ENCODE measurements around the gene NQO2.

NQO2 gene

GRCh38 chr6:2984738-2985406 lies 14.8 kb upstream of the NQO2 start:
- TF ChIP-seq CEBPB (IDR thresholded peaks at IDR 0.05) = no peak
- TF ChIP-seq, protein P1, sequence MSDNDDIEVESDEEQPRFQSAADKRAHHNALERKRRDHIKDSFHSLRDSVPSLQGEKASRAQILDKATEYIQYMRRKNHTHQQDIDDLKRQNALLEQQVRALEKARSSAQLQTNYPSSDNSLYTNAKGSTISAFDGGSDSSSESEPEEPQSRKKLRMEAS (IDR thresholded peaks at IDR 0.05) = no peak
- TF ChIP-seq ZBTB7A (IDR thresholded peaks at IDR 0.05; ENCODE audit: low read depth) = no peak
- no peak for TF ChIP-seq EP300 (IDR thresholded peaks at IDR 0.05; ENCODE audit: borderline replicate concordance)
- no peak for TF ChIP-seq TCF12 (IDR thresholded peaks at IDR 0.05; ENCODE audit: low read depth)
- no peak for TF ChIP-seq TEAD4 (IDR thresholded peaks at IDR 0.05)
- TF ChIP-seq NFIC (IDR thresholded peaks at IDR 0.05) = no peak
- TF ChIP-seq USF1 (IDR thresholded peaks at IDR 0.05) = no peak
- no peak for TF ChIP-seq RAD21 (IDR thresholded peaks at IDR 0.05; ENCODE audit: low read depth)
- TF ChIP-seq TAF1 (IDR thresholded peaks at IDR 0.05; ENCODE audit: low read depth) = no peak
- no peak for TF ChIP-seq YY1 (IDR thresholded peaks at IDR 0.05; ENCODE audit: low read depth)

DNA sequence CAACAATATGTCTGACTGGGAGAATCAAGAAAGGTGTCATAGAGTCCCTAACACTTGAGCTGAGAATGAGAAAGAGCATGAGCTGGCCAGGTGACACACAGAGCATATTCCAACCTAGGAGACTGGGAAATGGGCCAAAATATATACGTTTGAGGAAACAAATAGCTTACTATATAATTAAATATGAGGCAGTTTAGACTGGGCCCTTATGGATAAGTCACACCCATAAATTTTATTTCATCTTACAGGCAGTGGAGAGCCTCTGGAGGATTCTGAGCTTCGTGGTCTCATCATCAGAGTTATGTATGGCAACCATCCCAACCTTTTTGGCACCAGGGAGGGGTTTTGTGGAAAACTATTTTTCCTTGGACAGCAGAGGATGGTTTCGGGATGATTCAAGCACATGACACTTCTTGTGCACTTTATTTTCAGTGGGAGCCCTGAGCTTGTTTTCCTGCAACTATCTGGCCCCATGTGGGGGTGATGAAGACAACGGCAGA lies 12.9 kb upstream of the NQO2 start:
- TF ChIP-seq FOXM1 (IDR thresholded peaks at IDR 0.05; ENCODE audit: borderline replicate concordance, low read depth) = no peak
- no peak for TF ChIP-seq EGR1 (IDR thresholded peaks at IDR 0.05)
- no peak for TF ChIP-seq RAD21 (IDR thresholded peaks at IDR 0.05; ENCODE audit: low read depth)
- TF ChIP-seq, protein P1 (IDR thresholded peaks at IDR 0.05) = no peak
- TF ChIP-seq ZBTB7A (IDR thresholded peaks at IDR 0.05; ENCODE audit: low read depth) = no peak
- TF ChIP-seq TAF1 (IDR thresholded peaks at IDR 0.05; ENCODE audit: low read depth) = no peak
- no peak for TF ChIP-seq TCF12 (IDR thresholded peaks at IDR 0.05; ENCODE audit: low read depth)
- no peak for TF ChIP-seq USF1 (IDR thresholded peaks at IDR 0.05)
- no peak for TF ChIP-seq YY1 (IDR thresholded peaks at IDR 0.05; ENCODE audit: low read depth)
- no peak for TF ChIP-seq CREB1 (IDR thresholded peaks at IDR 0.05; ENCODE audit: low read depth)
- TF ChIP-seq, protein P2, sequence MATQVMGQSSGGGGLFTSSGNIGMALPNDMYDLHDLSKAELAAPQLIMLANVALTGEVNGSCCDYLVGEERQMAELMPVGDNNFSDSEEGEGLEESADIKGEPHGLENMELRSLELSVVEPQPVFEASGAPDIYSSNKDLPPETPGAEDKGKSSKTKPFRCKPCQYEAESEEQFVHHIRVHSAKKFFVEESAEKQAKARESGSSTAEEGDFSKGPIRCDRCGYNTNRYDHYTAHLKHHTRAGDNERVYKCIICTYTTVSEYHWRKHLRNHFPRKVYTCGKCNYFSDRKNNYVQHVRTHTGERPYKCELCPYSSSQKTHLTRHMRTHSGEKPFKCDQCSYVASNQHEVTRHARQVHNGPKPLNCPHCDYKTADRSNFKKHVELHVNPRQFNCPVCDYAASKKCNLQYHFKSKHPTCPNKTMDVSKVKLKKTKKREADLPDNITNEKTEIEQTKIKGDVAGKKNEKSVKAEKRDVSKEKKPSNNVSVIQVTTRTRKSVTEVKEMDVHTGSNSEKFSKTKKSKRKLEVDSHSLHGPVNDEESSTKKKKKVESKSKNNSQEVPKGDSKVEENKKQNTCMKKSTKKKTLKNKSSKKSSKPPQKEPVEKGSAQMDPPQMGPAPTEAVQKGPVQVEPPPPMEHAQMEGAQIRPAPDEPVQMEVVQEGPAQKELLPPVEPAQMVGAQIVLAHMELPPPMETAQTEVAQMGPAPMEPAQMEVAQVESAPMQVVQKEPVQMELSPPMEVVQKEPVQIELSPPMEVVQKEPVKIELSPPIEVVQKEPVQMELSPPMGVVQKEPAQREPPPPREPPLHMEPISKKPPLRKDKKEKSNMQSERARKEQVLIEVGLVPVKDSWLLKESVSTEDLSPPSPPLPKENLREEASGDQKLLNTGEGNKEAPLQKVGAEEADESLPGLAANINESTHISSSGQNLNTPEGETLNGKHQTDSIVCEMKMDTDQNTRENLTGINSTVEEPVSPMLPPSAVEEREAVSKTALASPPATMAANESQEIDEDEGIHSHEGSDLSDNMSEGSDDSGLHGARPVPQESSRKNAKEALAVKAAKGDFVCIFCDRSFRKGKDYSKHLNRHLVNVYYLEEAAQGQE (IDR thresholded peaks at IDR 0.05; ENCODE audit: low read depth) = no peak

GRCh38 chr6:2988094-2988425 lies 11.6 kb upstream of the NQO2 start:
- no peak for TF ChIP-seq CEBPB (IDR thresholded peaks at IDR 0.05)
- no peak for TF ChIP-seq TCF12 (IDR thresholded peaks at IDR 0.05; ENCODE audit: low read depth)
- no peak for TF ChIP-seq TEAD4 (IDR thresholded peaks at IDR 0.05)
- TF ChIP-seq USF1 (IDR thresholded peaks at IDR 0.05) = no peak
- no peak for TF ChIP-seq EGR1 (IDR thresholded peaks at IDR 0.05)
- TF ChIP-seq ZBTB7A (IDR thresholded peaks at IDR 0.05; ENCODE audit: low read depth) = no peak
- TF ChIP-seq CREB1 (IDR thresholded peaks at IDR 0.05; ENCODE audit: low read depth) = no peak

DNA sequence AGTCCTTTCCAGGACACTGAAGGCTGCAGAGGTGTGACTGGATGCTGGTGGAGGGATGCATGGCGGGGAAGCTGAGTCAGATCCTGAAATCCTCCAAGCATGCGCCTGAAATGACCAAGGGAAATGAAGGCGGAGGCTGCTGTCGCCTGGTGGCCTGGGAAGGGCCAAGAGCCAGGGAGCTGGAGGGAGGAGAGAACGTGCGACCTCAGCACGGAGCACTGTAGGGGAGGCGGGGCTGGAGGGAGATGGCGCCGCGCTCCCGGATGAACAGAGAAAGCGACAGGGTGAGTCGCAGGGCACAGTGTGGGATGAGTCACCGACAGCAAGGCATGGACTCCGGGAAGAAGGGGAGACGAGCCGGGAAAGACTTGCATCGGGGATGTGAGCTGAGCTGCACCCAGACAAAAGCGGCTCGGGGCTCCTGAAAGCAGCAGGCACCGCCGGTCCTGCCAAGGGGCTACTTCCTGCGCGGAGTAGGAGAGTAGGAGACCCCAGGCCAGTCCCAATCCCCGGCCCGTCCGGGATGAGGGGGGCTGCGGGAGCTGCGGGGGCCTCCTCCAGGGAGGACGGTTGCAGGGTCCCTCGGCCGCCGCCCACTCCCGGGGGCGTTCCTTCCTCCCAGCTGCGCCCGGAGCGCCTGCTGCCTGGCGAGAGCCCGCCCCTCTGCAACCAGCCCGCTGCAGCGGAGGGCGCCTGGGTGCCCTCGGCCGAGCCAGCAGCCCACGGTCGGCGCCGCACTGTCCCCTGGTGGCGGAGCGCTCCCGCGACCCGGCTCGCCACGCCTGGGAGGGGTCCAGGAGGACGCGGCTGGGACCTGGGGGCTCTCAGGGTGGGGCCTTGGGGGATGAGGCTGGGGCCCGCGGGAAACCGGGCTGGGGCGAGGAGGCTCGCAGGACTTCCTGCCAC lies 11.0 kb upstream of the NQO2 start:
- TF ChIP-seq EP300 (IDR thresholded peaks at IDR 0.05; ENCODE audit: borderline replicate concordance) (no peak), TEAD4 (IDR thresholded peaks at IDR 0.05) (peak; percentile 28; the same call in 1 of the 2 replicates), NFIC (IDR thresholded peaks at IDR 0.05) (0 out of 2 replicates have a peak, but pooled peaks have one; percentile 5), TCF12 (IDR thresholded peaks at IDR 0.05; ENCODE audit: low read depth) (0 out of 2 replicates have a peak, but pooled peaks have one; percentile 51), ZBTB7A (IDR thresholded peaks at IDR 0.05; ENCODE audit: low read depth) (peak; percentile 97), FOXM1 (IDR thresholded peaks at IDR 0.05; ENCODE audit: borderline replicate concordance, low read depth) (no peak), USF1 (IDR thresholded peaks at IDR 0.05) (no peak), YY1 (IDR thresholded peaks at IDR 0.05; ENCODE audit: low read depth) (peak; percentile 77; the same call in 1 of the 2 replicates), TAF1 (IDR thresholded peaks at IDR 0.05; ENCODE audit: low read depth) (peak; percentile 62), RAD21 (IDR thresholded peaks at IDR 0.05; ENCODE audit: low read depth) (peak; percentile 58; the same call in 1 of the 2 replicates), CREB1 (IDR thresholded peaks at IDR 0.05; ENCODE audit: low read depth) (no peak), EGR1 (IDR thresholded peaks at IDR 0.05) (peak; percentile 71), CEBPB (IDR thresholded peaks at IDR 0.05) (no peak)
- TF ChIP-seq, protein P2 (IDR thresholded peaks at IDR 0.05; ENCODE audit: low read depth) = no peak
- TF ChIP-seq, protein P1 (IDR thresholded peaks at IDR 0.05) = peak; percentile 78
